Stimulated activated CD4-positive, alpha-beta T cell treated with anti-CD3 and anti-CD28 coated beads, TNF-alpha, amount 100 ng/mL, for 48 hours (primary cell): ENCODE data around the gene SPAAR.
"Not testable (repeated sequence)": the region's sequence is repeated elsewhere in the genome, so short reads cannot be mapped to it uniquely, and the experiment has no call there.

ENCODE experiments used
- DNase-seq, 3 donors: peaks; one replicate each; pipeline ENCODE4 v3.0.0-alpha.2; 2020; ENCODE audit warnings: low read depth in 3 of 3

Gene SPAAR

DNA sequence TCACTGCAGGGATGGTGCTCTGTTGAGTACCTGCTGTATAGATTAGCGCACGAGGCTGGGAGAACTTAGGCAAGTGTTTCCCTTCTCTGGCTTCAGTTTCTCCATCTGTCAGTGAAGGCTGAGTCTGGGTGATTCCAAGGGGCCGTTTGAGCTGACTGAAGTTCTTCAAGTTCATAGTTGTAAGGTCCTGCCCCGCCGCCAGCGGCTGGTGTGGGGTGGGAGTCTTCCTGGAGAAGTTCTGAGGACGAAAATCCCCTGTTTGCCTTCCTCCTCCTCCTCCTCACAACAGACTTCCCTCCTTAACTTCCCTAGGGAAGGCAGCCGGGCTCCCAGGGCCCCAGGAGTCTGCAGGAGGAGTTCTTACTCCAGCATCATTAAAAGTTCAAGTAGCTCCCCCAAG is 5.0 kb upstream of the SPAAR start:
- DNase-seq, result no peak

- DNase-seq, result no peak
Measured at GRCh38 chr9:35905051-35905781, 4.1 kb upstream of the SPAAR start.

- no peak for DNase-seq
Measured at GRCh38 chr9:35905912-35906679, 3.2 kb upstream of the SPAAR start, which contains the start of gene HRCT1. TSS of gene HRCT1 (plus strand) at chr9:35906202. CDS start at chr9:35906288, 86 bp downstream.

DNA sequence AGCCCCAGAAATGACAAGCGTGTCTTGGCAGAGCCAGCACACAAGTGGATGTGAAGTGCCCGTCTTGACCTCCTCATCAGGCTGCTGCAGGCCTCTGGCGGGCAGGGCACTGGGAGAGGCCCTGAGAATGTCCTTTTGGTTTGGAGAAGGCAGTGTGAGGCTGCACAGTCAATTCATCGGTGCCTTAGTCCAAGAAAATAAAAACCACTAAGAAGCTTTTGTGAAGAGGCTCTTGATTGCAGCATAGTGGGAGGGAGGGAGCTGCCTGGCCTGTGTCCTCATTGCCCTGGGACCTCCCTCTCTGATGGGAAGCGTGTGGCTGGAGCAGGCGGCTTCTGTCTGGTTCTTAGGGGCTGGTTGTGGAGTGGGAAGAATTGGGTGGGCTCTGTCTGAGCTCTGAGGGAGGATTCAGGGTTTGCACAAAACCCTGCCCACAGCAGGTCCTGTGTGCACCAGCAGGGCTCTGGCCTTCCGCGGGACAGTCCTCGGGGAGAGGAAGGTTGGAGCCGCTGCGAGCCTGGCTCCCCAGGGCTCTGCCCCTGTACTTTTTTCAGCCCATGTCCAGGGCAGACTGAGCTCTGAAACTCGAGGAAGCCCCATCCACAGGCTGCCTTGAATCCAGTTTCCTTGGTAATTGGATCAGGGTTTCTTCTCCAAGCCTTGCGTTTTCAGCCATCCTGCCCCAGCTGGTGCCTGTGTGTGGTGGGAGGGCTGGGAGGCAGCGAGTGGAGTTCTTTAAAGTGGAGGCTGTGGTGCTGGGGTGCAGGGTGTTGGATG is 2.2 kb upstream of the SPAAR start:
- no peak for DNase-seq

- DNase-seq, result no peak
Measured at GRCh38 chr9:35907711-35908503, 1.4 kb upstream of the SPAAR start.

DNA sequence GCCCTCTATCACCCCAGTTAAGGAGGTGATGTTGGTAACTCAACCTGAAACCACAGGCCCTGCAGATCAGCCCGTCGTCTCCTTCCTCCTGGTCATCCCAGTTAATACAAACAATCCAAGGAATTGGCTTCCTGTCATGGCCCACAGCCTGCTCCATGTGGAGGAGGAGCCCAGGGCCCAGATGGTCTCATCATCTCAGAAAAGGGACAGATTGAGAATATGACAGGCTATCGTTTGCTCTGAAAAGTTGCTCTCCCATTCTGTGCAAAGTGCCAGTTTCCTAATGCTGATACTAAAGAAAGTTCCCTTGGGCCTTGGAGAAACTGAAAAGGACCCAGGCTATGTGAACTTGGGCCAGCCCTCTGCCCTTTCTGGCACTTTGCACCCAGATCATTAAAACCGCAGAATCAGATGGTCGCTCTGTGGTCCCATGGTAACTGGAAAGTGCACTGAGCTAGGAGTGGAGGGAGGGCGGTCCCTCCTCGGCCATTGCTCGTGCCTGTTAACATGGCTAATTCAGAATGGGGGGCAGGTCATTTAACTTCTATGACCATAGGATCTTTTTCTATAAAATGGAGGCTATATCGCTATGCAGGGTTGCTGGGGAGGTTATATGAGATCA is 675 bp upstream of the SPAAR start:
- DNase-seq, result no peak

DNA sequence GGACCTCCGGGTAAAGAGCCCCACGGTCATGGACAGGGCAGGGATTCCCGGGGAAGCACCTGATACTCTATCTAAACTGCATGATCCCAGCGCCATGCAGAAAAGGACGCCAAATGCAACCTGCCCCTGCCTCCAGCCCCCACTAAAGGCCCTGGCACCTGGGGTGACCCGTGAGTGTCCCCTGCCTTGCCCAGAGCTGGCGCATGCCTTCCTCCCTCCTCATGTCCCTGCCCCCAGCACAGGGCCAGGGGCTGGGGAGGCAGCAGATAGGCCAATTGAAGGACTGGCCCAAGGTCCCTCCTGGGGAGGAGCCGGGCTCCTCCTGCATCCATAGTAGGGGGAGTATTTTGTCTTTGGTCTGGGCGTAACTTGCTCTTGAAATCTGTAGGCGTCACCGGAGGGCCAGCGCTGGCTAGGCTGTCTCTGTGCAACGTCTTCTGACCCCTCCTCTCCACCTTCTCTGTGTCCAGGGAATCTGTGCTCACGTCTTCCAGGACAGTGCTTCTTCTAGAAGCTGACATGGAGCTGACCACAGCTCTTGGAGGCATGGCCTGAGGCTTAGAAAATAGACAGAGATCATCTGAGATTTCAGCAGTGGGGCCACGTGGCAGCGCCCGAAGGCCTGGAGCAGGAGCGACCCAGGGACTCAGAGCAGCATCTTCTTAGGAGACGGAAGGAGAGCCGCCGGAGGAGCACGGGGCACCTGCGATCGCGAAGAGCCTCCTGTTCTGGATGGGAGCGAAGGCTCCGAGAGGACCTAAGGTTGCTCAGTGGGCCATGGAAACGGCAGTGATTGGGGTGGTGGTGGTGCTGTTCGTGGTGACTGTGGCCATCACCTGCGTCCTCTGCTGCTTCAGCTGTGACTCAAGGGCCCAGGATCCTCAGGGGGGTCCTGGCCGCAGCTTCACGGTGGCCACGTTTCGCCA is 660 bp downstream of the SPAAR start:
- no peak for DNase-seq

GRCh38 chr9:35910613-35911359 is 1.5 kb downstream of the SPAAR start:
- DNase-seq, result peak; percentile 17 to 38 (median 24)

DNA sequence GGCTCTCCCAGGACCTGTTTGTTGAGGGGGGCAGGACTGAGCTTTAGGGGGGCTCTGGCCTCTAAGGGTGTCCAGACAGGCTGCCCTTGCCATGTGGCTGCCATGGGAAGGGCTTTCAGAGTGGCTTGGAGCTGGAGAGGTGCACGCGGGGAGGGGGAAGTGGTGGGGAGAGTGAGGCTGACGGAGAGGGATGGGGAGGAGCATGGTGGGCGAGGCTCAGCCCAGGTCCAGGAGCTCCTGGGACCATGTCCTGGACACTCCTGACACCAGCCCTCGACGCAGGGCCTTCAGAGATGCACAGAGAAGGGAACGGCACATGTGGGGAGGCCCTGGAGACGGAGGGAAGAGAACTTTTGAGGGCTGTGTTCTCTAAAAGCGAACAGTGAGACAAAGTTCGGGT is 2.4 kb downstream of the SPAAR start:
- DNase-seq, result no peak

GRCh38 chr9:35912791-35913400 is 3.6 kb downstream of the SPAAR start:
- no peak for DNase-seq

DNA sequence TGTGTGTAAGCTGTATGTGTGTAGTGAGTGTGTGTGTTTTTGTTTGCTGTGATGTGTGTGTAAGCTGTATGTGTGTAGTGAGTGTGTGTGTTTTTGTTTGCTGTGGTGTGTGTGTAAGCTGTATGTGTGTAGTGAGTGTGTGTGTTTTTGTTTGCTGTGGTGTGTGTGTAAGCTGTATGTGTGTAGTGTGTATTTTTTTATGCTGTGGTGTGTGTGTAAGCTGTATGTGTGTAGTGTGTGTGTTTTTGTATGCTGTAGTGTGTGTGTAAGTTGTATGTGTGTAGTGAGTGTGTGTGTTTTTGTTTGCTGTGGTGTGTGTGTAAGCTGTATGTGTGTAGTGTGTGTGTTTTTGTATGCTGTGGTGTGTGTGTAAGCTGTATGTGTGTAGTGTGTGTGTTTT is 4.1 kb downstream of the SPAAR start:
- DNase-seq, result not testable (repeated sequence)

- no peak for DNase-seq
Measured at GRCh38 chr9:35914301-35914807, 5.1 kb downstream of the SPAAR start.

GRCh38 chr9:35915681-35916294 is 6.5 kb downstream of the SPAAR start:
- DNase-seq, result no peak

GRCh38 chr9:35917261-35917660 is 8.0 kb downstream of the SPAAR start:
- no peak for DNase-seq

DNA sequence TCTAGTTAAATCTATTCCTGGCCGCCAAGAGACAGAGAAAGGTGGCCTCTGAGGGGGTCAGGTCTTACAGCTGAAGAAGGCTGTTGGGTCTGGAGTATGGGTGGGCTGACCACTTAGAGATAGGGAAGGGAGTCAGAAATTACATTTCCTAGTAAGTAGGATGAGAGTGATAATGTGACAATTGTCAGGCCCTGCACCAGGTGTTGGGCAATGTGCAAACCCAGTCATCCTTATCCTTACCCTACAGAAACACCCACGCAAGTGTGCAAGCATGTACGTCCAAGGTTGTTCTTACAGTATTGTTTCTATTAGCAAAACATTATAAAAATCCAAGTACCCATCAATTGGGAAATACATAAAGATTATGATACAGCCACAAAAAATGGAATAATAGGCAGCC is 9.5 kb downstream of the SPAAR start:
- DNase-seq, result no peak

DNA sequence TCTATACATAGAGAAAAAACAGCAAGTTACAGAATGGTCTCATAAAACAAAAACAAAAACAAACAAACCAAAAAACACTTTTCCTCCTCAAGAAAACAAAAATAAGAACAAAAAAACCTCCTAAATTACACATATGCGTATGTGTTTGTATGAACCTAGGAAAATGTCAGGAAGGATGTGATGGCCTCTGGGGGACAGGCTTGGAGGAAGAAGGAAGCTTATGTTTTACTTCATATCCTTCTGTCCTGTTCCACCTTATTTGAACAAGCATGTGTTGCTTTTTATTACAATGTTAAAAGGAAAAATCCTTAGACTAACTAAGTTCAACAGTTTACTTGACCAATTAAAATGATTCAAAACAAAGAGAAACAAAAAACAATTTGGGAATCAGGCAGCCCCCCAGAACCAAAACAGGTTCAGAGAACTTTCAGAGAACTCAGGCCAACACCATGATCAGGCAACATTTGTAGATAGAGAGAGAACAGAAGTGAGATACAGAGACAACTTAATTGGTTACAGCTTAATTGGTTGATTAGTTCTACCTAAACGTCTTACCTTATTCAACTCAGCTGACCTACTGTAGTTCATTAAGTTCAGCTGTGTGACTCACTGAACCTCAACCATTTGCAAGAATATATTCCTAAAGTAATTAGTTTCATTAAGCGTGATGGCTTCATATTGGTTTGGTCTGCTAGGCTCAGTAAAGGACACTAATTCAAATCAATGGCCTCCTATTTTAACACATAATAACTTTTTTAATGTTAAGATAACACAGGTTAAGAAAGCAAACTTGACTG is 10.1 kb downstream of the SPAAR start:
- DNase-seq, result no peak

DNA sequence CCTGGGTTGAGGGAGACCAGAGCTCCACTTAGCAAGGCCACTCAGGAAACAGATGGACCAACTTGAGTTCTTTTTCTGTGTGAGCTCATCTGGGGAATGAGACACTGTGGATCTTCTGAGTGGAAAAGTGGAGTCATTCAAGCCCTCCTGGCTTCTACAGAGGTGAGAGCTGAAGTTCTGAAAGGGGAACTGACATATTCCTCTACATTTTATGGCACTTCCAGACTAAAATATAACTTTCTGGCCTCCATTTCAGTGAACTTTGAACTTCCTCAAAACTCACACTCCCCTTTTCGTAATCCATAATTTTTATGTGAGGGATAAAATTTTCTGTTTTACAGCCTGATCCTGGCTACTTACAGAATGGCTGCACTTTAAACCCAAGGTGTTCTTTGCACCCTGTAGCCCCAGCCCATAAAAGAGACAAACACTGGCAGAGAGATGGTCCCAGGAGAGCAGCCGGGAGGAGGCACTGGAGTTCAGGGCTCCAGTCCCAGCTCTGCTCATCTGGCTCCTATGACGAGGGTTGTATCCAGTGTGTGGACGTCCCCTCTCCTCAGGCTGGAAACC is 10.8 kb downstream of the SPAAR start:
- no peak for DNase-seq
